Measurements from ENCODE around the gene GAL3ST2.

GAL3ST2 gene

DNA sequence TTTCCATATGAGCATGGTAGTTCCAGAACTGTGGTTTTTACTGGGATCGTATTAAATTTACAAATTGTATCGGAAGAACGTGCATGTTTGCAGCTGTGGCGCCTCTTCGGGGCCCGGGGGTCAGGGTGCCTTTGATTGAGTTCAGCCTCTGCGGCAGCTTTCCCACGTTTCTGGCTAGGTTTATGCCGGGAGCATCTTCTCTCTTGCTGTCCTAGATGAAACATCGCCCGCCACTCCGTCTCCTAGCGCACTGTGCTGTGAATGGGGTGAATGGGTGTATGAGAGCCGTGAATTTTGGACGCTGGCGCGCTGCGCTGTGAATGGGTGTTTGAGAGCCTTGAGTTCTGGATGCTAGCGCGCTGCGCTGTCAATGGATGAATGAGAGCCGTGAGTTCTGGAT, 69.8 kb downstream of the GAL3ST2 start:
- no peak for DNase-seq

DNA sequence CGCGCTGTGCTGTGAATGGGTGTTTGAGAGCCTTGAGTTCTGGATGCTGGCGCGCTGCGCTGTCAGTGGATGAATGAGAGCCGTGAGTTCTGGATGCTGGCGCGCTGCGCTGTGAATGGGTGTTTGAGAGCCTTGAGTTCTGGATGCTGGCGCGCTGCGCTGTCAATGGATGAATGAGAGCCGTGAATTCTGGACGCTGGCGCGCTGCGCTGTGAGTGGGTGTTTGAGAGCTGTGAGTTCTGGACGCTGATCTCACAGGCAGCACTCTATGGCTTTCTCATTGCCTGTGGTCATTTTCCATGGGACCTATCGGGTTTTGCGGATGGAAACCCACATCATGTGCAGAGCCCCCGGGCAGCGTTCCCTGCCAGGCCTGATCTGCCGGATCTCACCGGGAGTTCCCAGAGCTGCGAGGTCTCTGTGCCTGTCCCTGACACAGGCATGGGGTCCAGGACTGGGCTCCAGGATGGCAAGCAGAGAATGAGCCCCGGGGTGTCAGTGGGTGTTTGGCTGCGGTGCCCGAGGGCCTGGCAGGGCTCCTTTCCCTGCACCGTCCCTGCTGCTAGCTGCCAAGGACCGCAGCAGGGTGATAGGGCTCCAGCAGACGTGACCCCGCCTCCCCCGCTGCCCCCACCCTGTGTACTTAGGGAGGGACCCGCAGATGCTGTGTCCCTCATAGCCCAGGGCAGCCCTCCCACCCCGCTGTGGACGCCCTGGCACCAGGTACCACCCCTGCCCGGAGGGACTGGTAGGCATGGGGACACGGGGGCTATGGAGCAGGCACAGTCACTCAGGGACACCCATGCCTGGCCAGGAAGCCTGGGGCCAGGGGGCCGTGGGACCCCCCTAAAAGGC, 72.4 kb downstream of the GAL3ST2 start:
- DNase-seq, result no peak

DNA sequence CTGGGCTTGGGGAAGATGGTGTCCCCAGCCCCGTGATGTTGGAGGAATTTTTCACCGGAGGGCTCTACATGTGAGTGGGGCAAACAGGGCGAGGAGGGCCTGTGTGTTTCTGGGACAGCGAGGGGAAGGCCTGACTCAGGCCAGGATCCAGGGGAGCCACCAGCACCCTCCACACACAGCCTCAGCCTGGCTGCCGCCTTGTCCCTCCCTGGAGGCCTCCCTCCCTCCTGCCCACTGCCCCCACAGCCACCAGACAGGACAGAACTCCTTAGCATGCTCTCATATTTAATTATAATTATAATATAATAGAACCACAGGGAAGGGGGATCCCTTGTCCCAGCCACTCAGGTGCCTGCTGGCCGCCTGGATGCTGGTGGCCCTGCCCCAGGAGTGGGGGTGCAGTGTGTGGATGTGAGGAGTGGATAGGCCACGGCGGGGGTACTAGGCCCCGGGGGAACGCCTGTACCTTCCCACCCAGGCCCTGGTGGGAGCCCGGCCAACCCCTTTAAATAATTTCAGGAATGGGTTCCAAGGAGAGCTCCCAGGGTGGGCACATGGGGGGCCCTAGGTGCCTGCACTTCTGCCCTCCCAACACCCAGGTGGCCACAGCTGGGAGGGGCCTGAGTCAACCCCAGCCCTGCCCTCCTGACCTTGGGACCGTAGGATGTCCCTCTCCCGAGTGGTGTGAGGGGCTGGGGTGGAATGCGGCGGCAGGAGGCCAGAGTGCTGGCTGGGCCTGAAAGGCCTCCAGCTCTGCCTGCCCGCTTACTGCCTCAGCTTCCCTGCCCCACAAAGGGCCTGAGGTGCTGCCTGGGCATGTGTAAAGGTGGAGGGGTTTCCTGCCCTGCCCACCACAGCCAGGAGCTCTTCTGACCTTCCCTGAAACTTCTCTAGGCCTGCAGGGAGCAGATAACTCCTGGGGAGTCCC, 73.3 kb downstream of the GAL3ST2 start:
- no peak for DNase-seq

DNA sequence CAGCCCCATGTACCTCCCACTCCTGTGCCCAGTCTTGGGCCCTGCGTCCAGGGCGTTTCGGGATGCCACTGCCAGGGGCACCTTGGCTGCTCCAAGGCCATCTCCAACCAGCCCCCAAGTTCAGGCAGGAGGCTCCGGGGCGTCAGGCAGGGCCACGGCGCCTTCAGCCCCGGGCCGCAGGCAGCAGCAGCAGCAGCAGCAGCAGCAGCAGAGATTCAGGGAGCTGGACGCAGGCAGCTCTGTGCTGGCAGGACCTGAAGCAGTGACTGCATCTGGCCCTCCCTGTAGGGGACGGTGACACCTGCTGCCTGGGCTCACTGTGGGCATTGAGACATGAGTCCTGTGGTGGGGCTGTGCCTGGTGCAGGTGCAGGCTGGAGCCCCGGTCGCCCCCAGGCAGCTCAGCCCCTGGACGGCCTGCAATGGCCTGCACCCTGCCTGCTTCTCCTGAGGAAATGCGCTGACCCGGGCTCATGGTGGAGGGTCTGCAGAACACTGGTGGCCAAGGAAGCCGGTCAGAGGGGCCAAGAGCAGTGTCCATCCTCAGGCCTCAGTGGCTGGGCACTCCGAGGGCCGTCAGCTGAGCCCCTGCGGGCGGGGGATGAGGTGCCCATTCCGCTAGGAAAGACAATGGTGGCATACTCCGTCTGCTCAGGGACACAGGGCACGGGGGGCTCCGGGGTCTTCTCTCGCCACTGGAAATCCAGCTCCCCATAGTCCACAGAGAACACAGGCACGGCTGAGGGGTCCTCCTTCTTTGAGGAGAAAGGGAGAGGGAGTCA, 74.1 kb downstream of the GAL3ST2 start:
- no peak for DNase-seq

DNA sequence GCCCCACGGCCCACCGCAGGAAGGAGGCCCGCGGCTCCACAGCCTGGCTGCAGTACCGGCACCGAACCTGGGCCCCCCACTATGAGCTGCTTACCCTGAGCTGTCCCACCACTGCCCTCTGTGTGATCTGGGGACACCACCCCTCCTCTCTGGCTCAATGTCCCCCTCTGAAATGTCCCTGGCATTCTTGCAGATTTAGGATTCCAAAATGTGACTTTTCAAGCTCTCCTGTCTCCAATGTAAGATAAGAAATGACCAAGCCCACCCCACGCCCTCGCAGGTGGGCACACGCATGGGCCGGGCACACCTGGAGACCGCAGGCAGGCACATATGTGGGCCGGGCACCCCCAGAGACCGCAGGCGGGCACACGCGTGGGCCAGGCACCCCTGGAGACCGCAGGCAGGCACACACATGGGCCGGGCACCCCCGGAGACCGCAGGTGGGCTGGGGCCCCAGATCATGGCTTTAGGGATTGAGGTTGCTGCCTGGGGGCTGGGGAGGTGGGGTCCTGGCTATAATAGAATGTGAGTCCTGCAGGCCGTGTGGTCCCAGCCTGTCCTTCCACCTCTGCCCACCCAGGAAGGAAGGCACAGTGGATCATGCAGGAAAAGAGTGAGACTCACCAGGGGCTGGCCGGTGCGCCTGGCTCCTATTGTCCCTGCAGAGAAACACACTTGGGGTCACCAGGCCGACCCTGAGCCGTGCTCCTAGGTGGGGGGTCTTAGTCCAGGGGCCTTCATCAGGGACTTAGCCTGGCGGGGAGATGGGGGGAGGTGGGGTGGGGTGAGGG, 74.9 kb downstream of the GAL3ST2 start:
- DNase-seq, result peak in 1 of 2 experiments; percentile 3

DNA sequence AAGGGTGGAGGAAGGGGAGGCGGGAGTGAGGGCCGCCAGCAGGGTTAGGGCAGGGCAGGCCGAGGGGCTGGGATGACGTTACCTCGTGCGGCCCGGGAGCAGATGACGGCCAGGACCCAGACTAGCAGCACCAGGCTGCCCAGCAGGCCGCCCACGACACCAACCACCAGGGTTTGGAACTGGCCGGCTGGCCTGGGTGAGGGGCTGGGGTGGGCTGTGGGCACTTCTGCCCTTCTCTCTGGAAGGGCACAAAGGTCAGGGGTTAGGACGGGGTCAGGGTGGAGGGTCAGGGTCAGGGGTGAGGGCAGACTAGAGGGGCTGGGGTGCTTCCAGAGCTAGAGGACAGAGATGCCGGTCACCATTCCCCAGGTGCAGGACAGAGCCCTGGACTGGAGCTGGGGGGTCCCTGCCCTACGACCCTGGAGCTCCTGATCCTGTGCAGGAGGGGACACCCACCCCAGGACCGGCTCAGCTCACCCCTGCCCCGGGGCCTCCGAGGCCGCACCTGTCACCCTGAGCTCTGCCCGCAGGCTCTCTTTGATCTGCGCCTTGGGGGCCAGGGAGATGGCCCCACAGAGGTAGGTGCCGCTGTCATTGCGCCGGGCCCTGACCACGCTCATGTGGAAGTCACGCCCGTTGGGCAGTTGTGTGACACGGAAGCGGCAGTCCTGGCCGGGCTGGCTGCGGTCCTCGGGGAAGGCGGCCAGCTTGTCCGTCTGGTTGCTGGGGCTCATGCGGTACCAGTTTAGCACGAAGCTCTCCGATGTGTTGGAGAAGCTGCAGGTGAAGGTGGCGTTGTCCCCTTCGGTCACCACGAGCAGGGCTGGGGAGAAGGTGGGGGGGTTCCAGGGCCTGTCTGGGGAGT, 75.7 kb downstream of the GAL3ST2 start:
- peak; percentile 0 to 2 for DNase-seq

DNA sequence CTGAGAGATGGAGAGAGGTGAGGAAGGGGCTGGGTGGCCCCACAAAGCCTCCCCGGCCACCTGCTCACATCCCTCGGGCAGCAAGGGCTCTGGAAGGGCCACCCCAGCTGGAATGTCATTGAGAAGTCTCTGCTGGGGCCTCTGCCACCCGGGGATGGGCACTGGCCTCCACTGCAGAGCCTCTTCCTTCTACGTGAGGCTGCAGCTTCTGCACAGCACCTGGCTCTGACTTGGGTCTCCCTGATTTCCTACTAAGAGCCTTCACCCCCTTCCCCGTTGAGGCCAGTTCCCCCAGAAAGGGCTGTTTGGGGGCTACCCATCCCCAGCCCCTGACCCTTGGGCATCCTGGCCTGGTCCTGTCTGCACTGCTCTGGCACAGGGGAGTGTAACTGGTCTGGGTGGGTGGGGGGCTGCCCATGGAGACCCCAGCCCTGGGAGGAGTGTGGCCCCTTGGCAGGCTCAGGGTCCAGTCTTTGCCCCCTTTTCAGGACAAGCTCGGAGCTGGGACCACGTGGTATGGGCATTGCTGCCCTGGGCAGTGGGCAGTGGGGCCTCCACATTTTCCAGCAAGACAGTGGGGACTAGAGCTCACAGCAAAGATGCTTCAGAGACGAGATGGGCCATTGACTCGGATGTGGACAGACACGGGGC, 76.5 kb downstream of the GAL3ST2 start:
- peak; percentile 0 to 4 for DNase-seq

Data from activated CD4-positive, alpha-beta T cell treated with anti-CD3 and anti-CD28 coated beads, Interleukin-2, amount 50 U/mL, for 48 hours (primary cell).